DMS153 (cell line): Measurements from ENCODE around the gene SPDYE4.
"Not testable (repeated sequence)": the region's sequence is repeated elsewhere in the genome, so short reads cannot be mapped to it uniquely, and the experiment has no call there.

ENCODE experiments used
- DNase-seq: peaks from one replicate; lab custom pipeline; 2025; lab: John Stamatoyannopoulos, UW

Gene SPDYE4

DNA sequence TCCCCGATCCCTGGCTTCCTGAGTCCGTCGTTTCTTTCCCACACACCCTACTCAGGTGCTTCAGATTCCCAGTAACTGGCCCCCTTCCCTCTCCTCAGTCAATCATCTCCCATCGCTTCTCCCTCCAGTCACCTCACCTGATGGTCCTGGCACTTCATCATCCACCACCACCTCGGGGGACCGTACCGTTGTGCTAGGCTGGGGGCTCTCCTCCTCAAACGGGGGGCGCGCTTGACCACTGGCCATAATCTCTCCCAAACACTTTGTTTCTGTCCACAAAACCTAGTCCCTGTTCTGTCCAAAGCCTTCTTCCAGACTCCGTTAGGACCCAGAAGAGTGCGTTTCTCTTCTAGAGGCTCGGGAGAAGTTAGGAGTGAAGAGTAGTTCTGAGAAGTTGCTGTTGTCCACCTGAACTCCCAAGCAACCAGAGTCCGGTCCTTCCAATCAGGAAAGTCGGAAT lies at the start of gene SPDYE4:
Gene SPDYE4 (minus strand): TSS at position 410 of the 460 bp plus-strand sequence. CDS start 164 bp downstream, at position 246.
- no peak for DNase-seq

DNA sequence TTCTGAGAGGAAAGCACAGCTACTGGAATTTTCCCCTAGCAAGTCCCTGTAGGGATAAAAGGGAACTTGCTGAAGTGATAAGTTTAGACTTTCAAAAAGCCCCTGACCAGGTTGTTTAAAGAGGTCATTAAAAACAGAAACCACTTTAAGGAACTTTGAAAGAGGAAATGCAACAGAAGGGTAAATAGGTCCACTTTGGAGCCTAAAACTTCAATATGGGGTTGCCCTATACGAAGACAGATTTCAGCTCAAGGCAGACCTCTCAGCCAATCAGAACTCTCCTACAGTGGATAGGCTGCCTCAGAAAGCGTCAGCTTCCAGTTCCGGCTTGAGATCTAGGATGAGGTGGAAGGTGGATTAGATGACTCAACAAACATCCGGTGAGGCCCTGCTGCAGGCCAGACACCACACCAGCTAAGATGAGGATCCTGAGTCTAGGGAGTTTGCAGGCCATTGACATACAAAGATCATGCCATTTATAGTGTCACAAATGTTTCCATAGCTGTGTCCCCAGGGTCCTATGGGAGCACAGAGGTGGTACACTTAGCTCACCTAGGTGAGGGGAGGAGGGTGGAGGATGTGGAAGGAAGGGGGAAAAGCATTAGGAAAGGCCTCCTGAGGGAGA lies 48.7 kb upstream of the SPDYE4 start:
- DNase-seq = no peak

DNA sequence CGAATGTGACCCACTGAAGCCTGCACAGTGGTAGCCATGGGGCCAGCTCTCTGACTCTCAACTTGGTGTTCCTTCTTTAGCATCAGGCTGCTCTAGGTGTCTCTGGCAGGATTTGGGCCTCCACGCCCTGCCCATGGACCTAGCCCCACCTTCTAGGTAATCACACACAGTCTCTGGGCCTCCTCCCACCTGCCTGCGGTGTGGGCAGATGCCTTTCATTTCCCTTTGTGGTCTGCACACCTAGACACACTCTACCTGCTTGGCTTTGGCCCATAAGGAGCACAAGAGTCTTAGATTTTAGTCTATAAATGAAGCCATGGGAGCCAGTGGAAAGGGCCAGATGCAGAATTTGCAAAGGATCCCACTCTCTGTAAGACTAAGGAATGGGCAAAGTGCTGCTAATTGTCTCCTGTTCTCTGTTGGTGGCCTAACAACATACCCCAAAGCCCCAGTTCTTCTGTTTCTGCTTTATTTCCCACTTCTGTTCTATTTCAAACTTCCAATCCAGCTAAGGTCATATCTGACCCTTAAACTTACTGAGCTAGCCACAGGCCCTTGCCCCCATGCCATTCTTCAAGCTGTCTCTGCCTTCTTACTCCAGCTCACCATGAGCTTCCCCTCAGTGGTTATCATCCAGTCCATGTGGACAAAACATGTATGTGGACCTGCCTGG lies 48.0 kb upstream of the SPDYE4 start:
- DNase-seq = no peak

- not testable (repeated sequence) for DNase-seq
These were observed 47.0 kb upstream of the SPDYE4 start for GRCh38 chr17:8805396-8805795.

- DNase-seq = no peak
These were observed 45.4 kb upstream of the SPDYE4 start for GRCh38 chr17:8803531-8804420.

GRCh38 chr17:8801135-8801840 lies 42.9 kb upstream of the SPDYE4 start:
- DNase-seq = no peak

DNA sequence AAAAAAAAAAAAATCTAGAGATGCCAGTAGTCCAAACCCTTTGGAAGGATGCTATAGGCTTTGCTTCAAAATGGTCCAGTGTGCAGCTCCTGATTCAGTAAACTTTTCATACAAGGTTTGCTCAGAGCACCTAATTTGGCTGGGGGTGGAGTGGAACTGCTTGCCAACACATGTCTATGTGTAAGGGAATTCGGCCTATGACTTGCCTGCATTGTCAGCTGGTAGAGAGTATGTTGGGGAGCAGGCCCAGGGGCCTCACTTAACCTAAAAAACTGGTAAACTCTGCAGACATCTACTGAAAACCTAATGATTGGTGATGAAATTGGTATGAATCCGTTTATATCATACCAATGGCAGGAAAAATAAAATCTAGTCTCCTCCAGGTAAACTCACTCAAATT lies 42.3 kb upstream of the SPDYE4 start:
- DNase-seq = no peak

GRCh38 chr17:8799570-8800212 lies 41.3 kb upstream of the SPDYE4 start:
- DNase-seq = no peak

DNA sequence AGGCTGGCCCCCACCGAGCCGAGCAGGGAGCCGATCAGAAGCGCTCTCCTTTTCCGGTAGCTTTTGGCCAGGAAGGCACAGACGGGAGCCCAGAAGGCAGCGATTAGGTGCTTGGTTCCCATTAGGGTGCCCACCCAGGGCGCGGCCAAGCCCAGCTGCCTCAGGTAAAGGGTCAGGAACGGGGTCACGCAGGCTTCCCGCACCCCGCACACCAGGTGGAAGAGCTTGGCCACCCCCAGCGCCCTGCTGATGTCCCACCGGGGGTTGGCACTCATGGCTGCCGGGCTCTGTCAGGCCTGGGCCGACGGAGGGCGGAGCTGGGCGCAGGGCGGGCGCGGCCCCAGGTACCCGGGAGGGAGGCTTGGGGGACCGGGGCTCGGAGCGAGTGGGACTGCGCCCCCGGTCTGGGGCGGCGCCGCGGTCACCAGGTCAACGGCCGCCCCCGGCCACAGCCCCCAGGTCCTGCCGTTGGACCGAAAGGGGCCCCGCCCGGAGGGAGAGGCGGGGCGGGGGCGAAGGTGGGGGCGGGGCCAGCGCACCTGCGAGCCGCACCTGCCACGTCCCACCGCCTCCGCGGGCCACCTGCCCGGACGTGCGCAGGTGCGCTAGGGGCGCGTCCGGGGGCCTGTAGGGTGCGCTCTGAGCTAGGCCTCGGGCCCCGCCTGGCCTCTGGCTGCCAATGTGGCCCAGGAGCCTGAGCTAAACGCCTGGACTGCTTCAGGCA lies 40.7 kb upstream of the SPDYE4 start, which contains the start of gene MFSD6L:
Gene MFSD6L (minus strand): TSS at position 520 of the 724 bp plus-strand sequence. CDS start 245 bp downstream, at position 275.
- peak; percentile 6 for DNase-seq

DNA sequence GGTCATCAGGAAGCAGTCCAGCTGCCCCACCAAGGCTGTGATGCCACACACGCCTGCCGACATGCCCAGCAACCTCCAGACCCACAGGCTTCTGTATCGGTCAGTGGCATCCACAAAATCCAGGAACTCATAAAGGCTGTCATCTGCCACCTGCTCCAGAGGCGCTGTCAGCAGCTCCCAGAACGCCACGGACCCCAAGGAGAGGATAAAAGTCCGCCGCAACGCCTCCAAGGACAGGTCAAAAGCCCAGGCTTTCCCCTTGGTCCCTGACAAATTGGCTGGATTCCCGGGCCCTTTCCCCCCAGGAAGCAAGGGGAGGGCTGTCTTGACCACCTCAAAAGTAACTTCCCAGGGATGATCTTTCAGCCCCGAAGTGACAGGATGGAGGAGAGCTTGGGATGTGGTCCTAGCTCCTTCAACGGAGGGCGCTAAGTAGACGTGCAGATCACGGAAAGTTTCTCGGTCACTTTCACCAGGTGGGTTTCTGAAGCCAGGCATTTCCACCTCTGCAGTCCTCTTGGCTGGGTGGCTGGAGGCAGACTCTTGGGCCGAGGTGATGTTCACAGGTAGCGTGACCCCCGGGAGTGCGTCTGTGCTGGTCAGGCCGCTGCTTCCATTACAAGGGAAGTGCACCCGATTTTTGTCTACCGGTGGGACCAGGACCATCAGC lies 40.0 kb upstream of the SPDYE4 start:
- DNase-seq = no peak

DNA sequence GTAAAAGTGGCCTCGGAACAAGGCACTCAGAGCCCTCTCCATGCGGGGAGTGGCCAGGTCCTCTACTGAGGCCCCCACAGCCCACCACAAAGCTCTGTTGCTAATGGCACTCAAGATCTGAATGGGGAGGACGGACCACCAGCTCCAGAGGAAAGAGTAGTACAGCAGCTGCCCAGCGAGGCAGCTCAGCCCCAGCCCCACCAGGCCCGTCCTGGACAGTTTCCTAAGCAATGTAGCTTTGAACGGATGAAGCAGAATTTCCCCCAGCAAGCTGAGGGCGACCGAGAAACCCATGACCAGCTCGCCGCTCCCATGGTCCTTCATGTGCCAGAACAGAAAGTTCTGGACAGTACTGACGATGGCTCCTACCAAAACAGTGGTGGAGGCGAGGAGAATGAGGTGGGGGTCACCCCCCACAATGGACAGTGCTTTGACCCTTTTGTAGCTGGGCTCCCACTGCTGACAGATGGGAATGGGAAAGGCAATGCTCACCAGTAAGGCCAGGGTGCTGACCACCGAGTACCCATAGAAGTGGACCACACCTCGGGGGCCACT lies 39.4 kb upstream of the SPDYE4 start:
- no peak for DNase-seq

- no peak for DNase-seq
These were observed 36.3 kb upstream of the SPDYE4 start for GRCh38 chr17:8794636-8795035.

DNA sequence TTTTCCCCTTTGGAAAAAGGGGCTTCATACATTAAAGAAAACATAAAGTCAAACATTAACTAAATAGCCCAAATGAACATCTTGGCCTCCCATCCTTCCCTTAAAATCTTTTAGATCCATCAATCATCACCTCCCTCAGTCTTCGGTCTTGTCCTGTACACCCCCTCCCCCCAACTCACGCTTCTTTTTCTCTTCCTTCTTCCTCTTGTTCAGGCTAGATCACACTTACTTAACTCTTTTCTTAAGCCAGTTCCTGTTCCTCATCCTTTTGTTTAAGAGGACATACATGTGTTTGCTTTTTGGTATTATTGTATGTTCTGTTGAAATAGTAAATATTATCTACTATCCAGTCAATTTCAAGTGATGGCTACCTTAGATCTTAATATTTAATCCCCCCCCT lies 35.3 kb upstream of the SPDYE4 start:
- DNase-seq = no peak

DNA sequence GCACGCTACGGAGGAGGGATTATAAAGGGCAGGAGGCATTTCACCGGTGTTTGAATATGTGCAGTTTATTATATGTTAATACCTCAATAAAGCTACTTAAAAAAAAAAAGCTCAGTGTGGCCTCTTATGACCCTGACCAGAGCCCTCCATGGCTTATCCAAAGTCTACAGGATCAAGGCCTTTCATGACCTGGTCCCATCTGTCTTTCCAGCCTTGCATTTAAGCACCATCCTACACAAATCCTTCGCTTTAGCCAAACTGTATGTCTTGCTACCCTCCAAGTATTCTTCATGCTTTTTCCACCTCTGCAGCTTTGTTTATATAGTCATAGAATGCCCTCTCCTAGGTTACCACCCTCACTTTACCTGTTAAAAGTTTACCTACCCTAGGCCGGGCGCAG lies 34.3 kb upstream of the SPDYE4 start:
- no peak for DNase-seq

DNA sequence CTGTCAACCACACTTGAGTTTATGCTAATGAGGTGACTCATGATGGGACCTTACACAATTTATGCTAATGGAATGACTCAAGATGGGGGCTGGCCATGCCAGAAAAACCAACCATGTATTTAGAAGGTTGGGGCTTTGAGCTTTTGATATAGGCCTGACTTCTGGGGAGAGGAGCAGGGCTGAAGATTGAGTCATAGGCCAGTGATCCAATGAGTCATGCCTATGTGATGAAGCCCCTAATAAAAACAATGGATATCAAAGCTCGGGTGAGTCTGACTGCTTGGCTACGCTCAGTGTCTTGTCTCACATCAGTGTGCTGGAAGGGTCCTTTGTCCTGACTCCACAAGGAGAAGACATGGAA lies 33.5 kb upstream of the SPDYE4 start:
- no peak for DNase-seq

- no peak for DNase-seq
These were observed 33.0 kb upstream of the SPDYE4 start for GRCh38 chr17:8791248-8791909.

- no peak for DNase-seq
These were observed 31.4 kb upstream of the SPDYE4 start for GRCh38 chr17:8789743-8790142.

GRCh38 chr17:8788998-8789397 lies 30.7 kb upstream of the SPDYE4 start:
- no peak for DNase-seq
